Measurements from ENCODE around the gene AP5S1. TPM values are rescaled to one million over a fixed set of nuclear protein-coding genes. Genes with fewer than 3 reads are reported as not detected.

AP5S1 gene, protein sequence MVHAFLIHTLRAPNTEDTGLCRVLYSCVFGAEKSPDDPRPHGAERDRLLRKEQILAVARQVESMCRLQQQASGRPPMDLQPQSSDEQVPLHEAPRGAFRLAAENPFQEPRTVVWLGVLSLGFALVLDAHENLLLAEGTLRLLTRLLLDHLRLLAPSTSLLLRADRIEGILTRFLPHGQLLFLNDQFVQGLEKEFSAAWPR
- total RNA-seq (2014; rRNA removed; shearing (Covaris generic); ENCODE audit: low replicate concordance): 18.4 and 31.0 TPM in 2 replicates

DNA sequence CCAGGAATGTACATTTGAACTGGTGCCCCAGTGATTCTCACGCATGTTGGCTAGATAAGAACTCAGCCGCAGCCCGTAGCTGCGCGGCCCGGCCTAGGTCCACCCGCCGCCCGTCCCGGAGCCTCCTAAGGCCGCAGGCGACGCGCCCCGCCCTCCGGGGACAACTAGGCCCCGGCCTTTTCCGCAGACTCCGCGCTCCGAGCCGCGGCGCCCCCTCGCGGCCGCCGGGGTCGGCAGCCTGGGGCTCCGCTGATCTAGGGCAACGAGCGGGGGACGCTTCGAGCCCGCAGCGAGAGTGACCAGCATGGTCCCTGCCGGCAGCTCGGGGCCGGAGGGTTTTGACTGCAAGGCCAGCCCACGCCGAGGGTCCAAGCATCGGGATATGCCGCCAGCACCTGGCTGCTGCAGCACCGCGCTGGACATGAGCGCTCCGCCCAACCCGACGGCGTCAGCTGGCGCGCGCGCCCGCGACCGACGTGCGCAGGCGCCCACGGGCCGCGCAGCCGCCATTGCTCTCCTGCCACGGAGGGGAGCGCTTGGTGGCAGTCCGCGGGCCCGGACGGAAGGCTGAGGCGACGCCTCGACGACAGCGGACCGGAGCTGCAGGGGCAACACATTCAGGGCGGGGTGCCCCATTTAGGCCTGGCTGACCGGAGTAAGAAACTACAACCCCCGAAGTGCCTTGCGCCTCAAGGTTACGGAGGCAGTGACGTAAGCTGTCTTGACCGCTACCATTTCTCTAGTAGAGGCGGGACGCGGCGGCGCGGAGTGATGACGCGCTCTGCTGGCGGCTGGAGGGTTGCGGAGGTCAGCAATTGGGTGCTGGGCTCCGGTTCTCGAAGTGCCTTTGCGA is at the start of gene AP5S1:
Gene AP5S1 (plus strand): TSS at position 500 of the 853 bp plus-strand sequence. CDS start 1,571 bp downstream, outside the sequence.
- DNase-seq (ENCODE audit: low read depth): peak; percentile 97
- in situ Hi-C loops (cut with HindIII; ENCODE audit: low pct_unique_long_range_greater_than_20kb, low sequenced_read_pairs): no loop called here

DNA sequence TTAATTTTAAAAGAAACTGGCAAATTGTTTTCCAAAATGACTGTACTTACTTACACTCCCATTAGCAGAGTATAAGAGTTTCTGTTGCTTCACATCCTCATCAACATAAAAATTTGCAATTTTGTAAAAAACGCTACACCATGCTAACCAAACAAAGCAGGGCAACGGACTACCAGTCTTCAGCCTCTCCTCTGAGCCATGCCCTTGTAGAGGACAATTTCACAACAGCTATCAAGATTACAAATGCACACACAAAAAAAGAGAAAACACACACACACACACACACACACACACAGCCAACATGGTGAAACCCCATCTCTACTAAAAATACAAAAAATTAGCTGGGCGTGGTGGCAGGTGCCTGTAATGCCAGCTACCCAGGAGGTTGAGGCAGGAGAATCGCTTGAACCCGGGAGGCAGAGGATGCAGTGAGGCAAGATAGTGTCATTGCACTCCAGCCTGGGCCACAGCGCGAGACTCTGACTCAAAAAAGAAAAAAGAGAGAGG is 48.7 kb upstream of the AP5S1 start:
- DNase-seq (ENCODE audit: low read depth): no peak
- in situ Hi-C loops (cut with HindIII; ENCODE audit: low pct_unique_long_range_greater_than_20kb, low sequenced_read_pairs): no loop called here

GRCh38 chr20:3775457-3776108 is 44.8 kb upstream of the AP5S1 start:
- in situ Hi-C loops (cut with HindIII; ENCODE audit: low pct_unique_long_range_greater_than_20kb, low sequenced_read_pairs): no loop called here
- DNase-seq (ENCODE audit: low read depth): no peak

DNA sequence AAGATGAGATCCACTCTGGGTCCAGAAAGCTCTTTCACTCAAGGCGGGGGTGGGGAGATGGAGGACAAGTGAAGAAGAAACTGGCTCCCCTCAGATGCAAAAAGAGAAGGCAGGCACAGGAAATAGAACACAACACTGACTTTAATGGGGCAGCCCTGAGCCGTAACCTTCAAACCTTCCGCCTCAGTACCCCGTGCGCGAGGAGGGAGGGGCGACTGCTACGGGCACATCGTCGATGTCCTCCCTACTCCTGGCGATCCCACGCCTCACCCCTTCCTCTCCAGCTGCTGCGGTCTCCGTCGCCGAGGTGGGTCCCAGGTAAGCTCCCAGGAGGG is 43.0 kb upstream of the AP5S1 start:
- in situ Hi-C loops (cut with HindIII; ENCODE audit: low pct_unique_long_range_greater_than_20kb, low sequenced_read_pairs): no loop called here
- no peak for DNase-seq (ENCODE audit: low read depth)

DNA sequence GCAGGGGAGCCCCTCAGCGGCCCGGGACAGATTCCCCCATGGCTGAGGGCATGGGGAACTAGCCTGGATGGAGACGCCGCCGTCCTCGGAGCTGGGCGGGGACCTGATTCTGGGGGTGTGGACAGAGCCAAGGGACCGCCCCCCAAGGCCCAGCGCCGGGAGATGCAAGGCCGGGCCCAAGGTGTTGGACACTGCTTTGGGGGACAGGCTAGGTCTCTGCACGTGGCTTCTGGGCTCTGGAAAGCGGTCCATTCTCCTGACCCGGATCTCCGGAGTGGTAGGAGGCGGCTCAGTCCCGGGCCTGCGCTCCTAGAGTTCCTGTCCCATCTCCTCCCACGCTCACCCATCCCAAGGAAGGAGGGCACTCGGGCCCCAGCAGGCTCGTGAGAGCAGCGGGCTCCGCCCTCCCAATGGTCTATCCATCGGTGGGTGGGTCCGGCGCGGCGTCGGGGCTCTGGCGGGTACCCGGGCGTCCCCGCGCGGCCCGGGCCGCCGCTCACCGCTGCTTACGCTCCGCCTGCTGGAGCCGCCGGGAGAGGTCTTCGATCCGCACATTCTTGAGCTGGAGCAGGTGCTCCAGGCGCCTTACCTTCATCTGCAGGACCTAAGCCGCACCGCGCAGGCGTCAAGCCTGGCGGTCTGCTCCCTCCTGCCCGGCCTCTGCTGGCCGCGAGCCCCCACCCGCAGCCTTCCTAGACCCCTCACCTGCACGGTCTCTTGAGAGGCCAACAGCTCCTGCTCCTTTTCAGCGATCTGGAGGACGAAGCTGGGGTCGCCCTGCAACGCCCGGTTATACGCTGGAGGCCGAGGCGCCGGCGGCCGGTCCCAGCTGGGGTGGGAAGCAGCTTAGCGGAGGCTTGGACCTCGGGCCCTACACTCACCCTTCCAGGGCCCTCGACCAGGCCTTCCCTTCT is 42.4 kb upstream of the AP5S1 start:
- DNase-seq (ENCODE audit: low read depth): no peak
- in situ Hi-C loops (cut with HindIII; ENCODE audit: low pct_unique_long_range_greater_than_20kb, low sequenced_read_pairs): no loop called here

DNA sequence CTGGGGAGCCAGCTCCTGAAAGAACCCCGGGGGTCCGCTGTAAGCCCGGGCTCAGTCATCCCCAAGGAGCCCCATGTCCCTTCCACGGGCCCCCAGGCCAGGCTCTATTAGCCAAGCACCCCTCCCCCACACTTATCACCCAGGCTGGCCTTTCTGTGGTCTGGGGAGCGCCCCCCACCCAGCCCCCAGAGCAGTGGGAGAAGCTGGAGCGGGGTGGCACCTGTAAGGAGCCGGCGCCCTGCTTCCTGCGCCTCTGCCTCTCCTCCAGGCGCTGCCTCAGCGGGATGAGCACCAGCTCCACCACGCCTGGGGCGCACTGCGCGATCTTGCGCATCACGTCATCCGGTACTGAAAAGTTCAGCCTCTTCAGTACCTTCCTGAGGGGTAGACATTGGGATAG is 41.4 kb upstream of the AP5S1 start:
- in situ Hi-C loops (cut with HindIII; ENCODE audit: low pct_unique_long_range_greater_than_20kb, low sequenced_read_pairs): no loop called here
- no peak for DNase-seq (ENCODE audit: low read depth)

- peak; percentile 93 for DNase-seq (ENCODE audit: low read depth)
- in situ Hi-C loops (cut with HindIII; ENCODE audit: low pct_unique_long_range_greater_than_20kb, low sequenced_read_pairs): no loop called here
Measured at GRCh38 chr20:3781153-3781910, 39.0 kb upstream of the AP5S1 start, which contains the start of gene SPEF1. TSS of gene SPEF1 (minus strand) at chr20:3781448. CDS start at chr20:3781287, 161 bp downstream.

DNA sequence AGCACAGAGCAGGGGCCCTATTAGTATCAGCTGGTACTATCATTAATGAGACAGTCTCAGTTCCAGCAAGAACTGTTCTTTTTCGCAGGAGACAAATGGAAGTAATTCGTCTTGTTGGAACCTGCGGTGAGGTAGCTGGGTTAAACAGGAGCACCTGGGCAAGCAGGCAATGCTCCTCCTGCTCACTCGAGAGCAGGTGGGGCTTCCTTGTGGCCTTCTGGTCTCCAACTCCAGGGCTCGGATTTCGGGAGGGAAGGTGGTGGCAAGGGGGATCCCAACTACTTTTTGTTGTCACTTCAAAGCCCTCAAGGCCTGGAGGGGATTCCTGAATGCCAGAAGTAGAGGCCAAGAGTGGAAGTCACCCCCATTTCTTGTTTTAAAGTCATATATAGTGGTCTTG is 37.8 kb upstream of the AP5S1 start:
- in situ Hi-C loops (cut with HindIII; ENCODE audit: low pct_unique_long_range_greater_than_20kb, low sequenced_read_pairs): no loop called here
- DNase-seq (ENCODE audit: low read depth): no peak

DNA sequence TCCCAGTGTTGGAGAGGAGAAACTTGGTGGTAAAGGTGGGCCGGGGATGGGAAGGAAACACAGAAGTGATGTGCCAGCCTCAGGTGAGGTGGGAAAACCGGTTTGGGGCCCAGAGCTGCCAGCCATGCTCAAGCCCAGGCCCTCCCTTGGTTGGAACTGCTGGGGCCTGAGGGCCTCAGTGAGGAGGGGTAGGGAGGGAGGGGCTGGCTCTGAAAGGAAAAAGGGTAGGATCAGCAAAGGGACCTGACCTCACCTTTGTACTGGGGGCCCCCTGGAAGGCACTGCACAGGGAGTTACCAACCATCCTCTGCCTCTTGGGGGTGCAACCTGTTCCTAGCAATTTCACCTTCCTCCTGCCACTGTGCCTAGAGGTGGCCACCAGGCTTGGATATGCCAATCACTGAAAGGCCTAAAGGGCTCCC is 37.3 kb upstream of the AP5S1 start:
- DNase-seq (ENCODE audit: low read depth): no peak
- in situ Hi-C loops (cut with HindIII; ENCODE audit: low pct_unique_long_range_greater_than_20kb, low sequenced_read_pairs): no loop called here

- DNase-seq (ENCODE audit: low read depth): no peak
- in situ Hi-C loops (cut with HindIII; ENCODE audit: low pct_unique_long_range_greater_than_20kb, low sequenced_read_pairs): no loop called here
Measured at GRCh38 chr20:3783511-3784195, 36.7 kb upstream of the AP5S1 start.

DNA sequence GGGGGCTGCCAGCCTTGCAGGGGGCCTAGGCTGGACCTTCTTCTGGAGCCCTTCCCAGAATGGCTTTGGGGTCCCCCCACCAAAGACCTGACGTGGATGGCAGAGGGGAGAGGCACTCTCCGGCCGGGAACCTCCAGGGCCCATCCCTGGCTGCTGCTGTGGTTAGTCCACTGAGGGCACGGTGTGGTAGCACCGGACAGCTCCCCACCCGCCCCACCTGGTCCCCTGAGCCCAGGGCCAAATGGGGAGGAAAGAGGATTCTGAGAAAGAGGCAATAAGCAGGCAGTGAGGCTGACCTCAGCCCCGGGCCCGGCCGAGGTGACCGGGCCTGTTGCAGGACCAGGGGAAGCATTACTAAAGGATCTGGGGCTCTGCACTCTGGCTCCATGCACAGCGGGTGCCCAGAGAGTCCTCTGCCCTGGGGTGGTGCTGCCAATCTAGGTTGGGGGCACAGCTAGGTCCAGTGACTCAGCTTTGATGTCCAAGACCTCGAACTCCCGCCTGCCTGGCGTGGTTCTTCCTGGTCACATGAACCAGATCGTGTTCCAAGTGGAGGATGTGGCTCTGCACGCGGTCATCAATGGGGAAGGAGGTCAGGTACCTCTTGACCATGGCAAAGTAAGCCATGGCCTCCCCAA is 36.0 kb upstream of the AP5S1 start:
- DNase-seq (ENCODE audit: low read depth): no peak
- in situ Hi-C loops (cut with HindIII; ENCODE audit: low pct_unique_long_range_greater_than_20kb, low sequenced_read_pairs): no loop called here

- no peak for DNase-seq (ENCODE audit: low read depth)
- in situ Hi-C loops (cut with HindIII; ENCODE audit: low pct_unique_long_range_greater_than_20kb, low sequenced_read_pairs): no loop called here
Measured at GRCh38 chr20:3784863-3785239, 35.5 kb upstream of the AP5S1 start.

DNA sequence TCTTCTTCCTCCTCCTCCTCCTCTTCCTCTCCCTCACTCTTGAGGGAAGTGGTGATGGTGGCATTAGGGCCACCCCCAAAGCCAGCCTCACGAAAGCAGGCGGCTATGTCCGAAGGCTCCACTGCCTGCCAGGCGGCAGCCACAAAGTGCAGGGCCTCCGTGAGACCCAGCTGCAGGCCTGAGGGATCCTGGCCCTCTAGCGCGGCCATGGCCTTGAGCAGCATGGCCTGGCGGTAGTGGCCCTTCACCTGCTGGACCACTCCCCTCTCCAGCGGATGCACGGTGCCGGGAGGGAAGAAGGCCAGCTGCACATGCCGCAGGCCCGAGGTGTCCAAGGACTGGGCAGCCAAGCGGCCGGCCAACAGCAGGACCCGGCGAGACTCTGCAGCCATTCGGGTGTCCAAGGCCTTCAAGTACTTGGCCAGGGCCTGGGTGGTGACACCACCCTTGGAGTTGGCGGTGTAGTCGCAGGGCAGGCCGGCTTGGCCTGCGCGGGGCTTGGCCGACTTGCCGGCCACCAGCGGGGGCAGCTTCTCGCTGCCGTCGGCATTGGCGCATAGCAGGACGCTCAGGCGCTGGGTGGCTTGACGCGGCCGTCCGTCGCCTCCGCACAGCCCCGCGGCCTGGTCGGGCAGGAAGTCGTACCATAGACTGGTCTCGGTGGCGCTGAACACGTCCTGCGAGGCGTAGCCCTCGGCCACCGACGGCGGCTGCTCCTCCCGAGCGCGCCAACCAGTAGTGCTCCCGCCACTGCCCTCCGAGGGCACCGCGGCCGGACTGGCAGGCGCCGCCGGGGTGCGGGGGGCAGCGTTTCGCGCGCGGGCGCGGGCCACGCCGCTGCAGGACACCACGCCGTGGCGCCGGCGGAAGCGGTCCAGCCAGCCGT is 34.9 kb upstream of the AP5S1 start:
- no peak for DNase-seq (ENCODE audit: low read depth)
- in situ Hi-C loops (cut with HindIII; ENCODE audit: low pct_unique_long_range_greater_than_20kb, low sequenced_read_pairs): no loop called here

GRCh38 chr20:3786126-3786484 is 34.2 kb upstream of the AP5S1 start:
- in situ Hi-C loops (cut with HindIII; ENCODE audit: low pct_unique_long_range_greater_than_20kb, low sequenced_read_pairs): no loop called here
- DNase-seq (ENCODE audit: low read depth): peak; percentile 41

DNA sequence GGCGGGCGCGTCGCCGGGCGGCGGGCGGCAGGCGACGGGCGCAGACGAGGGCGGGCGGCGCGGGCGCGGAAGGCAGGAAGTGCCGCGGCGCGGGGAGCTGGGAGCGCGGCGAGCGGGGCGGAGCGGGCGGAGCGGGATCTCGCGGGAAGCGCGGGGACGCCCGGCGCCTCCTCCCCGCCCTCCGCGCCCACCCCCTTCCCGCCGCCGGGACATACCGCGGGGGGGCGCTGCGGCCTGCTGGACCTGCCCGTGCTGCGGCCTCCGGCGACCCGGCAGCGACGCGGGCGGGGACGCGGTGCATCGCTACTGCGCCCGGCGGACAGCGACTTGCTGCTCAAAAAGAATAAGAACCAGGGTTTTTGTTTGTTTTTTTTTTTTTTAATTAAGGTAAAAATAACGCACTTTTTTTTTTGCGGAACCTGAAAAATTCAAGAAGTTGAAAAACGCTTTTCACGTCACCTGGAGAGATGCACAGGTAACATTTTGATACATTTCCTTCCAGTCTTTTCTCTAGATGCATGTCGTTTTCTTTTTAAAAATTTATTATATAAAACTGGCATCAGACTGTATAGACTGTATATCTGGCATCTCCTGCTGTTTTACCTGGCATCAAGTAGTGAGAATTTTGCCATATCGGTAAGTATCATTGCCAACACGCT is 33.6 kb upstream of the AP5S1 start, which contains the start of gene CENPB:
Gene CENPB (minus strand): TSS at position 76 of the 659 bp plus-strand sequence. CDS start 257 bp downstream, outside the sequence.
- peak; percentile 70 for DNase-seq (ENCODE audit: low read depth)
- in situ Hi-C loops (cut with HindIII; ENCODE audit: low pct_unique_long_range_greater_than_20kb, low sequenced_read_pairs): no loop called here

All from Caki2 (cell line).